HCT116 (cell line): Measurements from ENCODE around the gene TM9SF4. TPM values are rescaled to one million over a fixed set of nuclear protein-coding genes. Genes with fewer than 3 reads are reported as not detected.

Experiments
- ATAC-seq: fragments of 200-7000 bp; cut with Tn5 transposase; 2 replicates; pipeline ENCODE4 v1.9.1; 2020; ENCODE audit warnings: mild to moderate bottlenecking, moderate library complexity
- BruUV-seq: library from RNA; stranded (reverse); fragments of 400-500 nt; replicated peaks from 2 replicates; lab custom pipeline; 2021; lab: Mats Ljungman, UMichigan
- CTCF ChIA-PET: fragments of 300-600 bp; sonication (Branson Sonifier 250); formaldehyde crosslinking; loops from one replicate; lab custom pipeline; 2021; ENCODE audit warnings: antibody characterized with exemption; lab: Charles Lee
- POLR2A ChIA-PET: fragments of 300-600, 350-600 bp; sonication (Branson Sonifier 250); formaldehyde crosslinking; loops from one replicate; lab custom pipeline; 2021; ENCODE audit warnings: antibody characterized with exemption; lab: Charles Lee
- RAD21 ChIA-PET, 2 experiments: fragments of 300-600 bp; sonication (Branson Sonifier 250); formaldehyde crosslinking; loops; one replicate each; lab custom pipeline; 2023; ENCODE audit warnings: low total read pairs in 2 of 2; ENCODE audit not compliant: uncharacterized antibody in 2 of 2, unreplicated experiment in 2 of 2, low non-redundant PET in 1 of 2; lab: Charles Lee
- DNase-seq: peaks from one replicate; pipeline ENCODE4 v3.0.0-alpha.2; 2010; ENCODE audit warnings: low read depth, low spot score
- H2AFZ ChIP-seq: fragments of 200-600 bp; shearing (Covaris generic), sonication (generic); 2 replicates; pipeline ENCODE4 v1.6.1; 2017; ENCODE audit warnings: low read depth, mixed run types, mixed read lengths, antibody characterized with exemption, low read length; ENCODE audit not compliant: poor library complexity, severe bottlenecking
- H3K27ac ChIP-seq: 2 replicates; pipeline ENCODE4 v1.5.1; 2012; ENCODE audit warnings: low read depth, low read length
- H3K27me3 ChIP-seq: fragments of 200-600 bp; sonication (generic); 2 replicates; pipeline ENCODE4 v1.6.1; 2016; ENCODE audit warnings: mixed run types, low read length, mixed read lengths; ENCODE audit not compliant: insufficient read depth
- H3K36me3 ChIP-seq, 2 experiments: fragments of 200-500 bp in 1 of 2; fragments of 200-600 bp in 1 of 2; sonication (Bioruptor generic) in 1 of 2; sonication (generic) in 1 of 2; 2 replicates each; pipeline versions ENCODE4 v1.5.1 to v1.6.1; 2014 to 2016; ENCODE audit warnings: low read length in 2 of 2, inconsistent platforms in 1 of 2, mixed read lengths in 1 of 2, mixed run types in 1 of 2; ENCODE audit not compliant: insufficient read depth in 2 of 2, control insufficient read depth in 1 of 2
- H3K4me1 ChIP-seq, 2 experiments: fragments of 200-600 bp in 1 of 2; sonication (generic) in 1 of 2; 2 replicates each; pipeline versions ENCODE4 v1.5.1 to v1.6.1; 2012 to 2017; ENCODE audit warnings: low read length in 2 of 2, inconsistent platforms in 1 of 2, mild to moderate bottlenecking in 1 of 2, mixed read lengths in 1 of 2, mixed run types in 1 of 2, moderate library complexity in 1 of 2; ENCODE audit not compliant: insufficient read depth in 2 of 2, control insufficient read depth in 1 of 2
- H3K4me2 ChIP-seq: fragments of 200-600 bp; sonication (generic); 2 replicates; pipeline ENCODE4 v1.6.1; 2017; ENCODE audit warnings: mixed run types, low read length, mixed read lengths
- H3K4me3 ChIP-seq, 2 experiments: fragments of 200-600 bp in 1 of 2; sonication (generic) in 1 of 2; replicated peaks in 1 of 2; 2 replicates each; pipeline ENCODE4 v1.5.1; 2011 to 2016; ENCODE audit warnings: low read length in 2 of 2, control low read depth in 1 of 2, low read depth in 1 of 2, mild to moderate bottlenecking in 1 of 2, mixed read lengths in 1 of 2, mixed run types in 1 of 2
- H3K79me2 ChIP-seq: fragments of 200-600 bp; sonication (generic); 2 replicates; pipeline ENCODE4 v1.6.1; 2017; ENCODE audit warnings: mild to moderate bottlenecking, mixed run types, low read length, moderate library complexity, mixed read lengths; ENCODE audit not compliant: insufficient read depth
- H3K9ac ChIP-seq: fragments of 200-600 bp; sonication (generic); 2 replicates; pipeline ENCODE4 v1.6.1; 2016; ENCODE audit warnings: low read length, mixed read lengths
- H3K9me2 ChIP-seq: fragments of 200-600 bp; sonication (generic), shearing (Covaris generic); 2 replicates; pipeline ENCODE4 v1.6.1; 2017; ENCODE audit warnings: mixed run types, mild to moderate bottlenecking, moderate library complexity; ENCODE audit not compliant: insufficient read depth
- H3K9me3 ChIP-seq, 2 experiments: fragments of 200-500 bp in 1 of 2; fragments of 200-600 bp in 1 of 2; sonication (Bioruptor generic) in 1 of 2; sonication (generic) in 1 of 2; 2 replicates each; pipeline ENCODE4 v1.6.1; 2014 to 2017; ENCODE audit warnings: low read length in 2 of 2, mixed read lengths in 2 of 2, inconsistent platforms in 1 of 2, low read depth in 1 of 2, mild to moderate bottlenecking in 1 of 2, mixed run types in 1 of 2, moderate library complexity in 1 of 2; ENCODE audit not compliant: control insufficient read depth in 1 of 2, insufficient read depth in 1 of 2
- H4K20me1 ChIP-seq: fragments of 200-600 bp; sonication (generic), shearing (Covaris generic); 2 replicates; pipeline ENCODE4 v1.6.1; 2017; ENCODE audit warnings: mixed run types, mild to moderate bottlenecking, moderate library complexity; ENCODE audit not compliant: insufficient read depth
- ATF3 ChIP-seq: IDR thresholded peaks from 2 replicates; pipeline ENCODE4 v1.6.1; 2012
- CBX3 ChIP-seq: IDR thresholded peaks from 2 replicates; pipeline ENCODE4 v1.6.1; 2012; ENCODE audit warnings: low read depth
- CEBPB ChIP-seq: IDR thresholded peaks from 2 replicates; pipeline ENCODE4 v1.6.1; 2012; ENCODE audit warnings: low read depth
- ELF1 ChIP-seq: IDR thresholded peaks from 2 replicates; pipeline ENCODE4 v1.6.1; 2012; ENCODE audit warnings: low read depth, borderline replicate concordance
- EZH2 ChIP-seq: fragments of 200-600 bp; sonication (generic); IDR thresholded peaks from 2 replicates; pipeline ENCODE4 v1.6.1; 2017; ENCODE audit warnings: antibody characterized with exemption, mixed run types
- FOSL1 ChIP-seq: IDR thresholded peaks from 2 replicates; pipeline ENCODE4 v1.6.1; 2012; ENCODE audit warnings: low read depth
- JUND ChIP-seq: IDR thresholded peaks from 2 replicates; pipeline ENCODE4 v1.6.1; 2012
- POLR2A ChIP-seq: IDR thresholded peaks from 2 replicates; pipeline ENCODE4 v1.7.0; 2011; ENCODE audit warnings: borderline replicate concordance; ENCODE audit not compliant: insufficient read depth, insufficient read length; ENCODE audit errors: extremely low read depth
- RAD21 ChIP-seq: IDR thresholded peaks from 2 replicates; pipeline ENCODE4 v1.6.1; 2012; ENCODE audit warnings: low read depth, mild to moderate bottlenecking
- SRF ChIP-seq: IDR thresholded peaks from 2 replicates; pipeline ENCODE4 v1.6.1; 2012; ENCODE audit warnings: low read depth
- TCF7L2 ChIP-seq: IDR thresholded peaks from 2 replicates; pipeline ENCODE4 v1.7.0; 2011; ENCODE audit warnings: borderline replicate concordance, inconsistent platforms; ENCODE audit not compliant: insufficient read depth, insufficient read length; ENCODE audit errors: extremely low read depth
- ZFX ChIP-seq: fragments of 450-650 bp; IDR thresholded peaks from 2 replicates; pipeline ENCODE4 v1.6.1; 2017
- intact Hi-C: fragments of 100-400 bp; cut with micrococcal nuclease; formaldehyde crosslinking; loops from 2 replicates; pipeline ENCODE4 v1.10.0; 2022
- total RNA-seq: library from RNA; stranded (reverse); gene quantifications from one replicate; pipeline ENCODE4 v1.2.1, GENCODE V29; 2021; ENCODE audit not compliant: unreplicated experiment
- TF ChIP-seq, protein P1 (sequence below), 3 experiments: fragments of 200-600 bp in 1 of 3; sonication (generic) in 1 of 3; IDR thresholded peaks in 2 of 3; conservative IDR thresholded peaks in 1 of 3; 2 replicates each; pipeline ENCODE4 v1.5.1; 2012 to 2017; ENCODE audit warnings: low read depth in 2 of 3, low read length in 2 of 3, antibody characterized with exemption in 1 of 3, borderline replicate concordance in 1 of 3, control low read depth in 1 of 3, mild to moderate bottlenecking in 1 of 3, mixed read lengths in 1 of 3, mixed run types in 1 of 3, moderate library complexity in 1 of 3; ENCODE audit not compliant: insufficient read depth in 1 of 3
- TF ChIP-seq, protein P2 (sequence below): IDR thresholded peaks from 2 replicates; pipeline ENCODE4 v1.6.1; 2012
- TF ChIP-seq, protein P3 (sequence below): IDR thresholded peaks from 2 replicates; pipeline ENCODE4 v1.6.1; 2012; ENCODE audit warnings: low read depth

TM9SF4 gene
- total RNA-seq, 1 experiment from 2014 or later = 51.2 TPM

GRCh38 chr20:32157611-32158010, 48.1 kb downstream of the TM9SF4 start:
- no peaks in the 10 kb centered on the region for H3K4me1 ChIP-seq
- ChIA-PET RAD21 (no interaction called here), CTCF (no interaction called here), POLR2A (no interaction called here)
- TF ChIP-seq RAD21 = no peak
- TF ChIP-seq EZH2 = no peak
- TF ChIP-seq FOSL1 = no peak
- TF ChIP-seq ATF3 = no peak
- TF ChIP-seq CBX3 = no peak
- TF ChIP-seq SRF = no peak
- TF ChIP-seq, protein P1, sequence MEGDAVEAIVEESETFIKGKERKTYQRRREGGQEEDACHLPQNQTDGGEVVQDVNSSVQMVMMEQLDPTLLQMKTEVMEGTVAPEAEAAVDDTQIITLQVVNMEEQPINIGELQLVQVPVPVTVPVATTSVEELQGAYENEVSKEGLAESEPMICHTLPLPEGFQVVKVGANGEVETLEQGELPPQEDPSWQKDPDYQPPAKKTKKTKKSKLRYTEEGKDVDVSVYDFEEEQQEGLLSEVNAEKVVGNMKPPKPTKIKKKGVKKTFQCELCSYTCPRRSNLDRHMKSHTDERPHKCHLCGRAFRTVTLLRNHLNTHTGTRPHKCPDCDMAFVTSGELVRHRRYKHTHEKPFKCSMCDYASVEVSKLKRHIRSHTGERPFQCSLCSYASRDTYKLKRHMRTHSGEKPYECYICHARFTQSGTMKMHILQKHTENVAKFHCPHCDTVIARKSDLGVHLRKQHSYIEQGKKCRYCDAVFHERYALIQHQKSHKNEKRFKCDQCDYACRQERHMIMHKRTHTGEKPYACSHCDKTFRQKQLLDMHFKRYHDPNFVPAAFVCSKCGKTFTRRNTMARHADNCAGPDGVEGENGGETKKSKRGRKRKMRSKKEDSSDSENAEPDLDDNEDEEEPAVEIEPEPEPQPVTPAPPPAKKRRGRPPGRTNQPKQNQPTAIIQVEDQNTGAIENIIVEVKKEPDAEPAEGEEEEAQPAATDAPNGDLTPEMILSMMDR (IDR thresholded peaks at IDR 0.05 in 2 of 3, conservative IDR thresholded peaks at IDR 0.05 in 1 of 3; ENCODE audit: borderline replicate concordance in 1 of 3, insufficient read depth in 1 of 3, low read depth in 2 of 3, low read length in 2 of 3) = no peak
- no peak for TF ChIP-seq ELF1
- TF ChIP-seq JUND = no peak
- TF ChIP-seq CEBPB = no peak
- TF ChIP-seq ZFX = no peak
- TF ChIP-seq, protein P2, sequence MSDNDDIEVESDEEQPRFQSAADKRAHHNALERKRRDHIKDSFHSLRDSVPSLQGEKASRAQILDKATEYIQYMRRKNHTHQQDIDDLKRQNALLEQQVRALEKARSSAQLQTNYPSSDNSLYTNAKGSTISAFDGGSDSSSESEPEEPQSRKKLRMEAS = no peak
- TF ChIP-seq POLR2A = no peak
- TF ChIP-seq, protein P3, sequence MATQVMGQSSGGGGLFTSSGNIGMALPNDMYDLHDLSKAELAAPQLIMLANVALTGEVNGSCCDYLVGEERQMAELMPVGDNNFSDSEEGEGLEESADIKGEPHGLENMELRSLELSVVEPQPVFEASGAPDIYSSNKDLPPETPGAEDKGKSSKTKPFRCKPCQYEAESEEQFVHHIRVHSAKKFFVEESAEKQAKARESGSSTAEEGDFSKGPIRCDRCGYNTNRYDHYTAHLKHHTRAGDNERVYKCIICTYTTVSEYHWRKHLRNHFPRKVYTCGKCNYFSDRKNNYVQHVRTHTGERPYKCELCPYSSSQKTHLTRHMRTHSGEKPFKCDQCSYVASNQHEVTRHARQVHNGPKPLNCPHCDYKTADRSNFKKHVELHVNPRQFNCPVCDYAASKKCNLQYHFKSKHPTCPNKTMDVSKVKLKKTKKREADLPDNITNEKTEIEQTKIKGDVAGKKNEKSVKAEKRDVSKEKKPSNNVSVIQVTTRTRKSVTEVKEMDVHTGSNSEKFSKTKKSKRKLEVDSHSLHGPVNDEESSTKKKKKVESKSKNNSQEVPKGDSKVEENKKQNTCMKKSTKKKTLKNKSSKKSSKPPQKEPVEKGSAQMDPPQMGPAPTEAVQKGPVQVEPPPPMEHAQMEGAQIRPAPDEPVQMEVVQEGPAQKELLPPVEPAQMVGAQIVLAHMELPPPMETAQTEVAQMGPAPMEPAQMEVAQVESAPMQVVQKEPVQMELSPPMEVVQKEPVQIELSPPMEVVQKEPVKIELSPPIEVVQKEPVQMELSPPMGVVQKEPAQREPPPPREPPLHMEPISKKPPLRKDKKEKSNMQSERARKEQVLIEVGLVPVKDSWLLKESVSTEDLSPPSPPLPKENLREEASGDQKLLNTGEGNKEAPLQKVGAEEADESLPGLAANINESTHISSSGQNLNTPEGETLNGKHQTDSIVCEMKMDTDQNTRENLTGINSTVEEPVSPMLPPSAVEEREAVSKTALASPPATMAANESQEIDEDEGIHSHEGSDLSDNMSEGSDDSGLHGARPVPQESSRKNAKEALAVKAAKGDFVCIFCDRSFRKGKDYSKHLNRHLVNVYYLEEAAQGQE = no peak
- no peak for TF ChIP-seq TCF7L2
- H4K20me1 ChIP-seq = no peaks in the 10 kb centered on the region
- H2AFZ ChIP-seq = no peak overlapping the region
- no peak overlapping the region for H3K4me2 ChIP-seq
- DNase-seq = no peak
- no peaks in the 10 kb centered on the region for H3K79me2 ChIP-seq
- intact Hi-C loops = loop anchor here (10.0 kb wide), 1 partner anchor 57 kb away; no protein-coding TSS in a partner anchor
- no peaks in the 10 kb centered on the region for H3K9me3 ChIP-seq
- H3K27me3 ChIP-seq = no peaks in the 10 kb centered on the region
- peaks cover 20 to 48% of the 10 kb centered on the region in 2 experiments for H3K36me3 ChIP-seq
- ATAC-seq = no peak
- no peaks in the 10 kb centered on the region for H3K9me2 ChIP-seq
- H3K4me3 ChIP-seq = no peak overlapping the region
- no peak overlapping the region for H3K9ac ChIP-seq
- no TSS peak for BruUV-seq
- H3K27ac ChIP-seq = no peak overlapping the region
